H9 (cell line): Measurements from ENCODE around the gene GDPD4. TPM values are rescaled to one million over a fixed set of nuclear protein-coding genes. Genes with fewer than 3 reads are reported as not detected.

ENCODE experiments used
- DNase-seq: peaks from one replicate; pipeline ENCODE4 v3.0.0-alpha.2; 2017
- H2AFZ ChIP-seq: one replicate; pipeline ENCODE4 v1.6.1; 2013; ENCODE audit warnings: mild to moderate bottlenecking, low read length, control low read depth, moderate library complexity
- H2AK5ac ChIP-seq: 2 replicates; pipeline ENCODE4 v1.6.1; 2013; ENCODE audit warnings: low read length, control low read depth, mixed read lengths; ENCODE audit not compliant: insufficient read length
- H2BK120ac ChIP-seq: one replicate; pipeline ENCODE4 v1.6.1; 2013; ENCODE audit warnings: low read depth, mild to moderate bottlenecking, low read length, control low read depth, inconsistent platforms; ENCODE audit not compliant: poor library complexity, severe bottlenecking
- H2BK12ac ChIP-seq: 2 replicates; pipeline ENCODE4 v1.6.1; 2013; ENCODE audit warnings: low read length, control low read depth, mixed read lengths, low read depth; ENCODE audit not compliant: insufficient read length
- H2BK15ac ChIP-seq: 2 replicates; pipeline ENCODE4 v1.6.1; 2013; ENCODE audit warnings: low read depth, low read length, control low read depth
- H2BK20ac ChIP-seq: one replicate; pipeline ENCODE4 v1.6.1; 2013; ENCODE audit warnings: low read depth, mild to moderate bottlenecking, low read length, control low read depth, inconsistent platforms; ENCODE audit not compliant: poor library complexity, severe bottlenecking
- H2BK5ac ChIP-seq: 2 replicates; pipeline ENCODE4 v1.6.1; 2013; ENCODE audit warnings: low read length, control low read depth, mixed read lengths; ENCODE audit not compliant: insufficient read length
- H3K14ac ChIP-seq: 2 replicates; pipeline ENCODE4 v1.6.1; 2013; ENCODE audit warnings: low read length, control low read depth; ENCODE audit not compliant: insufficient read depth
- H3K18ac ChIP-seq: 2 replicates; pipeline ENCODE4 v1.6.1; 2013; ENCODE audit warnings: low read depth, mild to moderate bottlenecking, mixed read lengths, low read length, control low read depth; ENCODE audit not compliant: insufficient read length
- H3K23ac ChIP-seq: 2 replicates; pipeline ENCODE4 v1.6.1; 2013; ENCODE audit warnings: low read length, control low read depth, mixed read lengths, low read depth; ENCODE audit not compliant: insufficient read length
- H3K23me2 ChIP-seq: 2 replicates; pipeline ENCODE4 v1.6.1; 2013; ENCODE audit warnings: low read depth, mild to moderate bottlenecking, mixed read lengths, low read length, control low read depth; ENCODE audit not compliant: insufficient read length, poor library complexity, severe bottlenecking
- H3K27ac ChIP-seq: 2 replicates; pipeline ENCODE4 v1.5.1; 2013; ENCODE audit warnings: low read length, control low read depth, mixed read lengths, low read depth; ENCODE audit not compliant: insufficient read length
- H3K27me3 ChIP-seq: 2 replicates; pipeline ENCODE4 v1.6.1; 2013; ENCODE audit warnings: low read length, control low read depth, inconsistent platforms; ENCODE audit not compliant: insufficient read depth
- H3K4ac ChIP-seq: 2 replicates; pipeline ENCODE4 v1.6.1; 2013; ENCODE audit warnings: low read depth, mild to moderate bottlenecking, control low read depth, inconsistent platforms, low read length, moderate library complexity
- H3K4me1 ChIP-seq: 2 replicates; pipeline ENCODE4 v1.6.1; 2013; ENCODE audit warnings: low read length, control low read depth, inconsistent platforms; ENCODE audit not compliant: insufficient read depth
- H3K4me2 ChIP-seq: 2 replicates; pipeline ENCODE4 v1.6.1; 2013; ENCODE audit warnings: low read length, control low read depth, mixed read lengths; ENCODE audit not compliant: insufficient read length, insufficient read depth
- H3K56ac ChIP-seq: 2 replicates; pipeline ENCODE4 v1.6.1; 2013; ENCODE audit warnings: low read depth, mild to moderate bottlenecking, mixed read lengths, low read length, control low read depth; ENCODE audit not compliant: insufficient read length
- H3K79me1 ChIP-seq: 2 replicates; pipeline ENCODE4 v1.6.1; 2013; ENCODE audit warnings: low read depth, mild to moderate bottlenecking, moderate library complexity, low read length, control low read depth, inconsistent platforms; ENCODE audit not compliant: insufficient read depth, poor library complexity, severe bottlenecking
- H3K79me2 ChIP-seq: 2 replicates; pipeline ENCODE4 v1.6.1; 2013; ENCODE audit warnings: low read length, control low read depth, inconsistent platforms; ENCODE audit not compliant: insufficient read depth
- H3K9ac ChIP-seq: 2 replicates; pipeline ENCODE4 v1.6.1; 2013; ENCODE audit warnings: low read length, control low read depth, mixed read lengths; ENCODE audit not compliant: insufficient read length; ENCODE audit errors: extremely low read depth
- H3K9me3 ChIP-seq: one replicate; pipeline ENCODE4 v1.6.1; 2013; ENCODE audit warnings: low read depth, low read length, inconsistent platforms; ENCODE audit not compliant: control insufficient read depth
- H3T11ph ChIP-seq: one replicate; pipeline ENCODE4 v1.6.1; 2013; ENCODE audit warnings: mild to moderate bottlenecking, low read length, control low read depth, inconsistent platforms
- H4K20me1 ChIP-seq: one replicate; pipeline ENCODE4 v1.6.1; 2013; ENCODE audit not compliant: control insufficient read depth, insufficient read length, insufficient read depth
- H4K5ac ChIP-seq: 2 replicates; pipeline ENCODE4 v1.6.1; 2013; ENCODE audit warnings: low read depth, mild to moderate bottlenecking, mixed read lengths, low read length, control low read depth; ENCODE audit not compliant: insufficient read length
- H4K8ac ChIP-seq: replicated peaks from 2 replicates; pipeline ENCODE4 v1.6.1; 2013; ENCODE audit warnings: low read length, control low read depth, mixed read lengths, low read depth; ENCODE audit not compliant: insufficient read length
- H4K91ac ChIP-seq: 2 replicates; pipeline ENCODE4 v1.6.1; 2013; ENCODE audit warnings: low read depth, mild to moderate bottlenecking, moderate library complexity, mixed read lengths, low read length, control low read depth; ENCODE audit not compliant: insufficient read length
- H3K27ac Mint-ChIP-seq, 3 experiments: 2 replicates in 2 of 3; 3 replicates in 1 of 3; pipeline ENCODE4 v1.8.0; 2020 to 2021; ENCODE audit warnings: mixed read lengths in 3 of 3, mild to moderate bottlenecking in 1 of 3, moderate library complexity in 1 of 3
- H3K27me3 Mint-ChIP-seq: 2 replicates; pipeline ENCODE4 v1.8.0; 2021; ENCODE audit warnings: low read depth, mild to moderate bottlenecking, moderate library complexity, mixed read lengths
- H3K36me3 Mint-ChIP-seq, 3 experiments: 2 replicates in 2 of 3; 3 replicates in 1 of 3; pipeline ENCODE4 v1.8.0; 2020 to 2021; ENCODE audit warnings: low read depth in 3 of 3, mixed read lengths in 3 of 3; ENCODE audit not compliant: insufficient read depth in 1 of 3
- H3K4me1 Mint-ChIP-seq, 2 experiments: 2 replicates each; pipeline ENCODE4 v1.8.0; 2020; ENCODE audit warnings: mixed read lengths in 2 of 2
- H3K4me3 Mint-ChIP-seq, 2 experiments: 2 replicates in 1 of 2; 3 replicates in 1 of 2; pipeline ENCODE4 v1.8.0; 2020 to 2021; ENCODE audit warnings: mild to moderate bottlenecking in 2 of 2, mixed read lengths in 2 of 2, moderate library complexity in 1 of 2
- H3K9me3 Mint-ChIP-seq, 2 experiments: 2 replicates in 1 of 2; 3 replicates in 1 of 2; pipeline ENCODE4 v1.8.0; 2020; ENCODE audit warnings: mild to moderate bottlenecking in 2 of 2, mixed read lengths in 2 of 2, moderate library complexity in 1 of 2
- WGBS: extraction: QIAGEN DNeasy Blood & Tissue Kit; methylation state at CpG from one replicate; pipeline ENCODE4 v1.1.7; 2013; ENCODE audit warnings: missing lambda C conversion rate, low lambda C conversion rate, mixed read lengths; ENCODE audit not compliant: insufficient read length; ENCODE audit errors: extremely low coverage; 5-methylcytosine and 5-hydroxymethylcytosine counted together
- total RNA-seq: library from RNA; stranded (reverse); gene quantifications from 2 replicates; pipeline ENCODE4 v1.2.1, GENCODE V29; 2021
- TF ChIP-seq, protein P1 (sequence below): fragments of 200-600 bp; sonication (generic); conservative IDR thresholded peaks from 3 replicates; pipeline ENCODE4 v1.8.0; 2021; ENCODE audit warnings: antibody characterized with exemption, mild to moderate bottlenecking

GDPD4 gene
- total RNA-seq, 1 experiment from 2014 or later: not detected

DNA sequence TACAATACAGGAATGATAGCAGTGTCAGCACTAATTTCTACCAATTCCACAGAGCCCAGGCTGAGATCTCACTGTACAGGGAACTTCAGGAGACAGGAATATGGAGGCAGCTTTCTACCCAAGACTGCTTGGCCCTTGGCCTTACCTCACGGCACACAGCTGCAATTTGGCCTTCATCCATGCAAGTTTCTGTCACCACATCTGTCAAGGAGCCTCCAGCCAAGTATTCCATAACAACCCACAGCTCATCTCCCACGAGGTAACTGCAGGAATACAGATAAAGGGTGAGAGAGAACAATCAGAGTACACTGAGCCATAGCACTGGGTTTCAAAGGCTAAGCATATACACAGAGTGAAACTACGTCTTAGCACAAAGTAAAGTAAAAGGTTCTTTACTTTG is 39.0 kb upstream of the GDPD4 start:
- DNase-seq: no peak
- WGBS: no CpG with 5 or more reads among the region's 3 CpGs
- H4K8ac ChIP-seq: no peak overlapping the region

More for the DNA sequence above, 39.0 kb upstream of the GDPD4 start:
- no peak overlapping the region for H2BK5ac ChIP-seq
- no peaks in the 10 kb centered on the region for H4K20me1 ChIP-seq
- Mint-ChIP-seq H3K36me3 (peaks cover 19 to 51% (median 50%) of the 10 kb centered on the region in 3 experiments; a peak in 6 of 7 replicates), H3K4me1 (no peaks in the 10 kb centered on the region), H3K4me3 (no peak overlapping the region), H3K9me3 (no peaks in the 10 kb centered on the region), H3K27me3 (no peaks in the 10 kb centered on the region), H3K27ac (no peak overlapping the region; a peak in 1 of 7 replicates)
- H3K56ac ChIP-seq: no peak overlapping the region
- no peak overlapping the region for H2BK12ac ChIP-seq
- no peak overlapping the region for H3T11ph ChIP-seq
- no peak overlapping the region for H3K27ac ChIP-seq
- H3K14ac ChIP-seq: no peak overlapping the region
- no peak overlapping the region for H4K91ac ChIP-seq
- H3K23ac ChIP-seq: no peak overlapping the region
- H3K27me3 ChIP-seq: no peaks in the 10 kb centered on the region
- no peaks in the 10 kb centered on the region for H3K79me2 ChIP-seq
- no peak overlapping the region for H3K4ac ChIP-seq
- H2AFZ ChIP-seq: no peak overlapping the region
- no peak overlapping the region for H2BK120ac ChIP-seq
- no peak overlapping the region for H3K9ac ChIP-seq
- no peak overlapping the region for H3K18ac ChIP-seq
- no peaks in the 10 kb centered on the region for H3K9me3 ChIP-seq
- no peak overlapping the region for H3K4me2 ChIP-seq
- H2AK5ac ChIP-seq: no peak overlapping the region
- TF ChIP-seq, protein P1, sequence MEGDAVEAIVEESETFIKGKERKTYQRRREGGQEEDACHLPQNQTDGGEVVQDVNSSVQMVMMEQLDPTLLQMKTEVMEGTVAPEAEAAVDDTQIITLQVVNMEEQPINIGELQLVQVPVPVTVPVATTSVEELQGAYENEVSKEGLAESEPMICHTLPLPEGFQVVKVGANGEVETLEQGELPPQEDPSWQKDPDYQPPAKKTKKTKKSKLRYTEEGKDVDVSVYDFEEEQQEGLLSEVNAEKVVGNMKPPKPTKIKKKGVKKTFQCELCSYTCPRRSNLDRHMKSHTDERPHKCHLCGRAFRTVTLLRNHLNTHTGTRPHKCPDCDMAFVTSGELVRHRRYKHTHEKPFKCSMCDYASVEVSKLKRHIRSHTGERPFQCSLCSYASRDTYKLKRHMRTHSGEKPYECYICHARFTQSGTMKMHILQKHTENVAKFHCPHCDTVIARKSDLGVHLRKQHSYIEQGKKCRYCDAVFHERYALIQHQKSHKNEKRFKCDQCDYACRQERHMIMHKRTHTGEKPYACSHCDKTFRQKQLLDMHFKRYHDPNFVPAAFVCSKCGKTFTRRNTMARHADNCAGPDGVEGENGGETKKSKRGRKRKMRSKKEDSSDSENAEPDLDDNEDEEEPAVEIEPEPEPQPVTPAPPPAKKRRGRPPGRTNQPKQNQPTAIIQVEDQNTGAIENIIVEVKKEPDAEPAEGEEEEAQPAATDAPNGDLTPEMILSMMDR: no peak
- no peak overlapping the region for H2BK15ac ChIP-seq
- H4K5ac ChIP-seq: no peak overlapping the region
- H3K79me1 ChIP-seq: no peaks in the 10 kb centered on the region
- H3K23me2 ChIP-seq: no peaks in the 10 kb centered on the region
- H3K4me1 ChIP-seq: no peaks in the 10 kb centered on the region
- no peak overlapping the region for H2BK20ac ChIP-seq
